Activated CD4-positive, CD25-positive, alpha-beta regulatory T cell (primary cell): ENCODE measurements around the gene LIPK.
"Not testable (repeated sequence)": the region's sequence is repeated elsewhere in the genome, so short reads cannot be mapped to it uniquely, and the experiment has no call there.

Experiments used
- DNase-seq, 4 experiments: peaks; one replicate each; lab custom pipeline; 2025; lab: John Stamatoyannopoulos, UW

Gene LIPK

DNA sequence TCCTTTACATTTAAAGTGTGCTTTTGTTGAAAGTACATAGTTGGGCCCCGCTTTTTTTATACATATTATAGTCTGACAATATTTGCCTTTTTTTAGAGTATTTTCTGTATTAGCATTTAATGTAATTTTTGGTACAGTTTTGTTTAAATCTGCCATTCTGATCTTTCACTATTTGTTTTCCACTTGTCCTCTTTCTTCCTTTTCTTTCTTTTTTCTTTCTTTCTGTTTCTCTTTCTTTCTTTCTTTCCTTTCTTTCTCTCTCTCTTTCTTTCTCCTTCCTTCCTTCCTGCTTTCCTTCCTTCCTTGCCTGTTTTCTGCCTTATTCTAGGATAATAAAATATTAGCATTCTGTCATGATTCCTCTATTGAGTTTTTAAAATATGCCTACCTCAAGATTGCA, 9.5 kb downstream of the LIPK start:
- no peak for DNase-seq

DNA sequence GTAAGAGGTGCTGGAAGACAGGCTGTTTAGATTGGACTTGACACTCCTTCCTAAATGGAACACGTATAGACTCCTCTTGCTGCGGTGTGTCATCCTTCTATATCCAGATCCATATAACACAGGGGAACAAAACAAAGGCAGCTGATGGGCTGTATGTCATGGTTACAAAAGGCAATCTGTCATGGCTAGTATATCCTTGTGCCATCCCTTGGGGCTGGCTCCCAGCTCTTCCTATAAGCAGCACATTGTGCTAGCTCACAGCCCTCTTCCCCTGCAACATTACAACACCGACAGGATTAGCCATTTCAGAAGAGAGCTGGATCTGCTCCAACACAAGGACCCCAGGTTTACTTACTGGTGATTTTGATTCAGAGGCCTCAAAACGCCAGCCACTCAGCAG, 15.3 kb downstream of the LIPK start:
- DNase-seq, result no peak

DNA sequence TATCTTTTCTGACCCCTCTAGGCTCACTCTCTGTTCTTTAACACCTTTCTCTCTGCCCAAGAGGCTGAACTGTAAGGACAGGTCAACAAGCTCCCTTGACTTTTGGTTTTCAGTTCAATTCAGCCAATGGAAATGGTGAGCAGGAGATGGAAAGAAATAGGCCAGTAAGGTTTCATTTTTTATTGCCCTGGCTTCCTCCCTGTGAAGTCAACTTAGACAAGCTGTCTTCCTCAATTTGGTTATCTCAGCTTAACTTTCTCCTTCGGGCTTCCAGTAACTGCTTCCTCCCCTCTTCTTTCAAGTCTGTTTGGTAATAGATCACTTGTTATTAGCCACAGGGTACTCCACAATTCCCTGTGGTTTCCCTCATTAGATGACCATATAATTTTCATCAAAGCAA, 19.7 kb downstream of the LIPK start:
- no peak for DNase-seq

DNA sequence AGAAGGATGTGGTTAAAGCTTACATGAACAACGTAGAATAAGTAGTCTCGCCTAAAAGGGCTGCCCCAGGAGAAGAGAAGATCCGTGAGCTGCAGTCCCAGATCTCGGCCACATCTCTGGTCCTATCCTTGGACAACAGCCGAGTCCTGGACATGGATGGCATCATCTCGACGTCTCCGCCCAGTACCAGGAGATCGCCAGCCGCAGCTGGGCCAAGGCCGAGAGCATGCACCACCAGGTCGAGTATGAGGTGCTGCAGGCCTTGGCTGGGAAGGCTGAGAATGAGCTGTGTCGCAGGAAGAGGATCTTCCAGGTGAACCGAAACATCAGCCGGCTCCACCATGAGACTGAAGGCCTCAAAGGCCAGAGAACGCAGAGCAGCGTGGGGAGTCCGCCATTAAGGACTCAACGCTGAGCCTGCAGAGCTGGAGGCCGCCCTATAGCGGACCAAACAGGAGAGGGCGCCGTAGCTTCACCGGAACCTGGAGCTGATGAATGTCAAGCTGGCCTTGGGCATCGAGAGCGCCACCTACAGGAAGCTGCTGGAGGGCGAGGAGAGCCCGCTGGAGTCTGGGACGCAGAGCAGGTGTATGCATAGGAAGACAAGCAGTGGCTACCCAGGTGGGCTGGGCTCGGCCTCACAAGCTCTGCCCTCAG, 22.2 kb downstream of the LIPK start:
- peak in 1 of 4 experiments; percentile 2 for DNase-seq

DNA sequence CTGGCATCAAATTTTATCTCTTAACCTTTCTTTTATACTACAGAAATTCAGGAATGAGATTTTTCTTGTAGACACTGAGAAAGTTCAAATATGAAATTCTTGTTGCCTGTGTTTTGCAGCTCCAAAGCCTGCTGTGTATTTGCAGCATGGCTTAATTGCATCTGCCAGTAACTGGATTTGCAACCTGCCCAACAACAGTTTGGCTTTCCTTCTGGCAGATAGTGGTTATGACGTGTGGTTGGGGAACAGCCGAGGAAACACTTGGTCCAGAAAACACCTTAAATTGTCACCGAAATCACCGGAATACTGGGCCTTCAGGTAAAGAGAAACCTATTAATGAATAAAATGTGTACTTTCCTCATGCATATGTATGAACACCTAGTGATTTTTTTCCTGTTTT, 24.8 kb downstream of the LIPK start:
- DNase-seq, result no peak

DNA sequence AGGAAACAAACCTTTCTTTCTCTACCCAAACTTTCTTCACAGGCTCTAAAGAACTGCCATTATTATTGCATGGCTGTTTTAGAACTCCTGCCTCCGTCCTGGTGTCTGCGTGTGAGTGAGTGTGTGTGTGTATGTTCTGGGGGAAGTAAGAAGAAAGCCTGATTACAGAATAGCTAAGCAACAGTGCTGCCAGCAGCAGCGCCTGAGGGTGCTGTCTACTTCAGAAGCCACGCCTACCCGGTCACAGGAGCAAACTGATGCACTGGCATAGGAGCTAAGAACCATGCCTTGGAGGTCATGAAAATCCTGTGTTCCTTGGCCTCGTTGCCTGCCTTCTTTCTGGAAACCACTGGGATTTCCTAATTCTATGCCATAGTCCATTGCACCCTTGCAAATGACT, 25.2 kb downstream of the LIPK start:
- DNase-seq, result no peak

DNA sequence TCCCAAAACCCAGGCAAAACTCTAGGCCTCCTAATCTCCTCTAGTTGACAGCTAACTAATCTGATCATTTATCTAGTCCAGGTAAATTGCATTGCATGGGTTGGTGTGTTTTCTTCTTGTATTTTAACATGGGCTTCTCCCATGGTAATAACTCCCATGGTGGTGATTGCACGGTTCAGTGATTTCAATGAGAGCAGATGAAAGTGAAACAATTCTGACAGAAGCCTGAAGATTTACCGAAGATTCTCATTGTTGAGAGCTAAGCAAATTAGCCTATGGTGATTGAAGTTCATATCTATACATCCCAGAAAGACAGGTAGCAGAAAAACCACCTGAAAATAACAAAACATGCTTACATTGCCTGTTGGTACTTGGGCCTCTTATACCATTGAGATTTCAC, 27.2 kb downstream of the LIPK start:
- DNase-seq, result no peak

DNA sequence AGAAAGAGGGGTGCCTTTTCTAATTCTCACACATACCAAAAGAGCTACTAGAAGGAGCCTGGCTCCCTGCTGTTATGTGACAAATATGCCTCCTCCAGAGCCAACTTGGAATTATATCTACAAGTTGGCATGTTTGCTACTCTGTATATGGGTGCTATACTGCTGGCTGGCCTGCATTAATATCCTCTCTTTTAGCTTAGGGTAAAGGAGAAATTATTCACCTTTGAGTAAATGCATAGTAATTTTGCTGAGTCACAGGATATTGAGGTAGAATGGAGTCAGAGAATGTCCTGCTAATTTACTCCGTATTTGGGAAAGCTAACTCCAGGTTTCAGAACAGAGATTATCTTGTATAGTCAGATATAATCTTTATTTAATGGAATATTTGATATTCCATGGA, 29.6 kb downstream of the LIPK start:
- no peak for DNase-seq

DNA sequence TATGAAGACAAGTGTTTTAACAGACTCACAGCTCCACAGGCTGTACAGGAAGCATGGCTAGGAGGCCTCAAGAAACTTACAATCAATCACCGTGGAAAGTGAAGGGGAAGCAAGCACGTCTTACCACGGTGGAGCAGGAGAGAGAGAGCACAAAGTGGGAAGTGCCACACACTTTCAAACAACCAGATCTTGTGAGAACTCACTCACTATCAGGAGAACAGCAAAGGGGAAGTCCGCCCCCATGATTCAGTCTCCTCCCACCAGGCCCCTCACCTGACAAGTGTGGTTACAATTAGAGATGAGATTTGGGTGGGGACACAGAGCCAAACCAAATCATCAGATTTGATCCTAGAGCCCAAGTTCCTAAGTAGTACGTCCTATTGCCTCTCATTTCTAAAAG, 35.9 kb downstream of the LIPK start:
- not testable (repeated sequence) for DNase-seq

DNA sequence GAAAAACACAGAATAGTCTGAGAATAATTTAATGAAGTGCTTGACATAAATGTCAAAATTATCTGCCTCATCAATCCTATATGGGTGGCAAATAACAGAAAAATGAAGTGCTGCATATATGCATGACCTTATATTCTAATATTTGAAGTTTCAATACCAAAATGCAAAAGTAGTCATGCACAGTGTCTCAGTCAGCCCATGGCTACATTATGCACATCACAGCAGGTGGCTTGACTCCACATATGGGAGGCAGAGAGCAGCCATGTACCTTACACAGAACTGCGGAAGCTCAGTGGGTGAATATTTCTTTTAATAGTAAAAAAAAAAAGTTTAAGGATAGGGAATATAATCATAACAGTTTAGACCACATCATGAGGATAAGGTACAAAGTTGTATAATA, 36.4 kb downstream of the LIPK start:
- DNase-seq, result no peak

DNA sequence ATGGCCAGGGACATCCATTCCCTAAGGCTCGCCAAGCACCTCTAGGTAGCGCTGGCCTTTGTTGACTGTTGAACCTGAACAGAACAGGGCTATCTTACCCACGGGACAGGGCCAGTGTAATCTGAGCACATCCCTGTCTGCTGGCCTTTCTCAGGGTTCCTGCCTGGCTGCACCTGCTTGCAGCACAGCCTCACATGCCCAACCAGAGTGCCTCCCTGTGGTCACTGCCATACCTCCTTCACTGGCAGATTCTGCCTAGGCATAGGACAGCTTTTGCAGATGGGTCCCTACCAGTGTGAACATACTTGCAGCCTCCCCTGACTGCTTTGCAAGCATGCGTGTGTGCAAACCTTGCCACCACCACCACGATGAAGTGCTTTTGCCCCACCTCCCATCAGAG, 38.0 kb downstream of the LIPK start:
- no peak for DNase-seq

DNA sequence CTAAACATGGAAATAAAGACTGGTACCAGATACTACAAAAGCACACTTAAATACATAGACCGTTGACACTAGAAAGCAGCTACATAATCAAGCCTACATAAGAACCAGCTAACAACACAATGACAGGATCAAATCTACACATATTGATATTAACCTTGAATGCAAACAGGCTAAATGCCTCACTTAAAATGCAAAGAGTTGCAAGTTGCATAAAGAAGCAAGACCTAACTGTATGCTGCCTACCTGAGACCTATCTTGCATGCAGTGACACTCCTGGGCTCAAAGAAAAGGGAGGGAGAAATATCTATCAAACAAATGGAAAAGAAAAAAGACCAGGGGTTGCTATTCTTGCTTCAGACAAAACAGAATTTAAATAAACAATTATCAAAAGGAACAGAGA, 39.6 kb downstream of the LIPK start:
- DNase-seq, result no peak

DNA sequence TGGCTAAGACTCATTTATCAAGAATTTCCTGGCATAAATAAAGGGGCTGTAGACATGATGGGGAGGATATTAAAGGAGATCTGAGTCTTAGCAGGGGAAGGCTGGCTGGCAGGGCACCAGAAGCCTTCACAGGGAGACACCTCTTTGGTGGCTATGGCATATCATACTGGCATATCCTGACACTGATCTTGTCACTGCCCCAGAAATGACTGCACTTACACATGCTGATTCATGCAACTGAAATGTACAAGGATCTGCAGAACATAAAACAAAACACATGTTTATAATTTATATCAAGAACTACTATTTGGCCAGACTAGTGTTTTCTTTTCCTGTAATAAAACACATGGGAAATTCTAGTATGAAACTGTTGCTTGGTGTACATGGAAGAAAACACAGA, 48.2 kb downstream of the LIPK start:
- DNase-seq, result no peak

DNA sequence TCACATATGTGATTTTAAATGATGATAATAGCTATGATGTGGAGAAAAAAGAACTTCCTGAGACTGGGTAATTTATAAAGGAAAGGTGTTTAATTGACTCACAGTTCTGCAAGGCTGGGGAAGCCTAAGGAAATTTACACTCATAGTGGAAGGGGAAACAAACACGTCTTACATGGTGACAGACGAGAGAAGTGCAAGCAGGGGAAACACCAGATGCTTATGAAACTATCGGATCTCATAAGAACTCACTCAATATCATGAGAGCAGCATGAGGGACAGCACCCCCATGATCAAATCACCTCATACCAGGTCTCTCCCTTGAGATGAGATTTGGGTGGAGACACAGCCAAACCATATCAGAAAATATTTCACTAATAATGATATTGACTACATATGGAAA, 49.7 kb downstream of the LIPK start:
- no peak for DNase-seq

DNA sequence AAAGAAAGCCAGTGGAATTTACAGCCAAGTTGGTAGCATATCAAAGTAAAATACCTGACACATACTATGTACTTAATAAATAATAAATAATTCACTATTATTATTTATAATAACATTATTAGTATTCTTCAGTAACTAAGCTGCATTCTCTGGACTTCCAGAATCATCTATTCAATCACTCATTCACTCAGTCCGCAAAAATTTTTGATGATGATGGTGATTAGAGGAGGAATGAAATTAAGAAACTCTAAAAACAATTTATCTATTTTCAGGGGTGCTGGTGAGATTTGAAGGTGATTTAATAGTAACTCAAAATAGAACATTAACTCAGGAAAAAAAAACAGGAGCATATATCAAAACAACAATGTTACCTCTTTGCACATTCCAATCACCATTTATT, 50.6 kb downstream of the LIPK start:
- DNase-seq, result no peak

DNA sequence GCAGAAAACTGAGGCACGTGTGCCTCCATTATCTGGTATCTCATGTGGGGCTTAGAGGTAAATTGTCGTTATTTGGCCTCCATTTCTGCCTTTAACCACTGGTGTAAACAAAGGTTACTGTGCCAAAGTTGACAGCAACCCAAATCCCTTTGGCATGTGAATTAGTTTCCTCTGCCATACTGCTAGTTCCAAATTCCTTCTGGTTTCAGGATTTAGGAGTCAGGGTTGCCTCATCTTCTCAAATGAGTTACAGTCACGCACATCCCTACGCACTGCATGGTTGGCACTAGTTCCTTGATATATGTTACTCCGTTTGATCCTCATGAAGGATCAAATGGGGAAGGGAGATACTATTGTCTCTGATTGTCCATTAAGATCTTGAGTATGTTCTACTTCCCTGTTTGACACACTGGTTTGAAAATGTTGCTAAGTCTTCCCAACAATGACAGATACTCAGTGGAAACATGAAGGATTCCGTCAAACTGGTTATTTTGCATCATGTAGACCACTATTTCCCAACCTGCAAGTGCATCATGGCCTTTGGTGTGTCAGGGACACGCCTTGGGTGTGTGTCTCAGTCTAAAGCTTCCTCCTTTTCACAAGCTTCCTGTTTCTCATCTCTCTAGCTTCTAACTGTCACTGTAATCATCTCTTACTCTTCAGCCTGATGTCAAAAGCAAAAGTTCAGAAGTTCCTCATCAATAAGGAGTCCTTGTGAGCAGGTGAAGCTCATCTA, 53.5 kb downstream of the LIPK start, which contains the start of gene LIPN:
Gene LIPN (plus strand): TSS at position 655 of the 736 bp plus-strand sequence. CDS start 1,386 bp downstream, outside the sequence.
- DNase-seq, result no peak

DNA sequence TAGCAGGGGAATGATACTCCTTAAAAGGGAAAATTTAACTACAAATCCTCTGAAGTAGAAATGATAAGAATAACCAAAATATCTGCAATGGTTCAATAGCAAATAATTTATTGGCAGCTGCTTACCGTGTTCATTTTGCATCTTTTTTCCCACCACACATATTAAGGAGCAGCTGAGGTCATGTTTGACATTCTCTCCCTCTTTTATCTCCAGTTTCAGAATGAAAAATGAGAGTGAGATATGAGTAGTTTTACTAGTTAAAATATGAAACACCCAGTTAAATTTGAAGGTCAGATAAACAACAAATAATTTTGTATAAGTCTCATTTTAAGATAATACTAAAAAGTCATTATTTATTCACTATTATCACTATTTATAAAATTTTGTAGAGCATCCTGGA, 56.9 kb downstream of the LIPK start:
- no peak for DNase-seq

DNA sequence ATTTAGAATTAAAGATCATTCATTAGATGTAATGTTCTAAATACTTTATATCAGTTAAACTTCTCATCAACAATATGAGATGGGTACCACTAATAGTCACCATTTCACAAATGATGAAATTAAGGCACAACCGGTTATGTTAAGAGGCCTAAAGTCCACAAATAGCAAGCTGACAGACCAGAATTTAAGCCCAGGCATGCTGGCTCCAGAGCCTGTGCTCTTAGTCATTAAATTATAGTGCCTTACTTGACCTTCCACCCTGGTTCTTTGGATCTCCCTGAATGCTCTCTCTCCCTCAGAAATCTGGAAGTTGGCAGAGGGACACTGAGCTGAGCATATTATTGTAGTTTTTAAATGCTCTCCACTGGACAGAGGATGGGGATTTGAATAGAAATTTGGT, 57.4 kb downstream of the LIPK start:
- DNase-seq, result no peak

DNA sequence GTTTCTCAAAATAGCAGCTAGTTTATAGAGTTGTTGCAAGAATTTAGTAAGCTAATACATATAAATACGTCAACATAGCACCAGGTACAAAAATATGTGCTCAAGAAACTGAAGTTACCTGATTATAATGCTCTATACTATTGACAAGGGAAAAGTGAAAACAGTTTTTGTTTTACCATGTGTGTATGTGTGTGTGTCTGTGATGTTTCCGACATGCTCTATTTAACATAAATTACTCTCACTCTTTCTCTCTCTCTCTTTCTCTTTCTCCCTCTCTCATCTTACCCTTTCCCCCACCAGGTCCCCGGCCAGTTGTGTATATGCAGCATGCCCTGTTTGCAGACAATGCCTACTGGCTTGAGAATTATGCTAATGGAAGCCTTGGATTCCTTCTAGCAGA, 58.1 kb downstream of the LIPK start:
- DNase-seq, result no peak

DNA sequence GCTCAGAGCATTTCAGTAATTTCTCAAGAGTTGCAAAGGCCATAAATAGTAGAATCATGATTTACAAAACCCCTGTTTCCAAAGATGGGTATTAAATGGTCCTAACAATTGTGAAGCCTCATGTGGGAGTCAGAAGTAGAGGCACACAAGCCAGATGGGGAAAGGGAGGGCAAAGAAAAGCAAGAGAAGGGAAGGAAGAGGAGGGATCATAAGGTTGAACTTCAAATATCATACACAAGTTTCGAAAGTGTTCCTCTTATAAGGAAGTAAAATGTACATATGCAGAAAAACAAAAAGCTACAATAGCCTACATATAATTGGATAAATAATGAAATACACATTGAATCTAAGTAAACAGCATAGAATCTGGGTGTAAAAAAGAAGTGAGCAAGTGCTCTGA, 59.8 kb downstream of the LIPK start:
- DNase-seq, result no peak

DNA sequence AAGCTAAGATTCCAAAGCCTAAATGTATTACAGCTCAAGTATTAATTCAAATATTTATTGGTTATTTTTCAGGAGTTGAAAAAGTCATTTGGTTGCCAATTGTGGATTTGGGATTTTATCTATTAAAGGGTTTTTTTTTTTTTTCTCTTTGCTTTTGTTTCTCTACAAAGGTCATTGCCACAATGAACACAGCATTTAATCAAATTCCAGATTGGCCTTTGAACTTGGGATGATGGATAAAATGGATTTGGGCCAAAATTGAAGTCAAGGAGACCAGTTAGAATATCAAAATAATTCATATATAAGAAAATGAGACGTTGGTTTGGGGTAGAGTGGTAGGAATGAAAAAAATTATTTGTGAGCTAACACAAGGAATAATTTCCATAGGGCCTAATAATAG, 63.3 kb downstream of the LIPK start:
- DNase-seq, result no peak

DNA sequence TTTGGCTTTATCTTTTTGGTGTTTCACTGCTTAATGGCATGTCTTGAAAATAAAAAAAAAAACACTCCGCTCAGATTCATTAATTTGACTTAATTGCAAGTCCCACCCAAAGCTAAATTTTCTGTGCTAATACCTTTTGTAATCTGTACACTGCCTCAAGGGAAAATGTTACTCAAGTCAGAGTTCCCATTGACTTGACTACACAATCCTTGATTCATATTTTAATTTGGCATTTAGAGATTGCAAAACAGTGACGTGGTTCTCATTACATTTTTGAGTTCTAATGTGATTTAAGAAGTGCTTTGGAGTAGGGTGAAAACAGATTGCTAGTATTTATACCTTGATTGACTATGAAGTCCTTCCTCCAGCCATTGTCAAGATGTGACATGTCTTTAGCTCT, 75.2 kb downstream of the LIPK start:
- no peak for DNase-seq

DNA sequence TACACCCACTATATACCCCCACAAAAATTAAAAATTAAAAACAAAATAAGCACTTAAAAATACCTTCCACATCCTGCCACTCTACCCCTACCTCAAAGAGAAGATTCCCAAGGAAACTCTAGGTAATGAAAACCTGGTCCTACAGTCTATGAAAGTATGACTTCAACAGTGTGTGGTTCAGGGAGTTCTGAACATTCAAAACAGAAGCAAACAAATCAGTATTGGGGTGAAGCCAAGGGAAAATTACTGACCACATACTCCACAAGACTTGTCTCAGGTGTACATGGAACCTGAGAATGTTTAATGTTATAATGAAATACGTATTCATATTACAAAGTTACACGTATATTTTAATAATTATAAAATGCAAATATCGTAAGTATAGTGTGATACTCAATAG, 76.2 kb downstream of the LIPK start:
- DNase-seq, result no peak

DNA sequence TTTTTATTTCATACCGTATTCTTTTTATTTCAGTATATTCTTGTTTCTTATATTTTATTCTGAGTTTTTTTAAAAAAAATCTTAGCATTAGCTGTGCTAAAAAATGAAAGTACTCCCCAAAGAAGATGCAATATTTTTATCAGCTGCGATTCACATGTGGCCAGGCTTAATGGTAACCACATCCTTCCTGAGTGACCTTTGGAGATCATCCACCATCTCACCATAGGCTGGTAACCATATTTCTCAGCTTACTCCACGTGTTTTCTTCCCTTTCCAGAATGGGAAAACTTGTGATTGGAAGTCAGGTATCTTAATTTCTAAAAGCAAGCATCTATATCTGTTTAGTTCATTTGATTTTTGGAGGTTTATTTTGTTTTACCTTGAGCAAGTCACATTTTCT, 77.7 kb downstream of the LIPK start:
- DNase-seq, result no peak
